Neutrophil (primary cell): ENCODE data around the gene GNG4.
"Not testable (repeated sequence)": the region's sequence is repeated elsewhere in the genome, so short reads cannot be mapped to it uniquely, and the experiment has no call there.

Experiments used
- H3K27ac ChIP-seq: fragments of 200-600 bp; sonication (generic); 2 replicates; pipeline ENCODE4 v1.5.1; 2016; ENCODE audit warnings: mild to moderate bottlenecking, moderate library complexity
- H3K27me3 ChIP-seq: fragments of 200-600 bp; sonication (generic); 2 replicates; pipeline ENCODE4 v1.6.0; 2016; ENCODE audit warnings: mild to moderate bottlenecking
- H3K36me3 ChIP-seq: fragments of 200-600 bp; sonication (generic); 2 replicates; pipeline ENCODE4 v1.5.1; 2017
- H3K4me1 ChIP-seq, 2 experiments: fragments of 200-600 bp in 1 of 2; sonication (generic) in 1 of 2; 1 replicate in 1 of 2; 2 replicates in 1 of 2; pipeline versions ENCODE4 v1.5.1 to v1.6.1; 2013 to 2016; ENCODE audit warnings: low read depth in 1 of 2, low read length in 1 of 2, mild to moderate bottlenecking in 1 of 2, moderate library complexity in 1 of 2; ENCODE audit not compliant: control insufficient read depth in 1 of 2, insufficient read depth in 1 of 2
- H3K4me3 ChIP-seq, 2 experiments: fragments of 200-600 bp in 1 of 2; sonication (generic) in 1 of 2; 1 replicate in 1 of 2; 2 replicates in 1 of 2; pipeline ENCODE4 v1.5.1; 2013 to 2016; ENCODE audit warnings: low read depth in 1 of 2, low read length in 1 of 2, mild to moderate bottlenecking in 1 of 2, moderate library complexity in 1 of 2
- H3K9me3 ChIP-seq: fragments of 200-600 bp; sonication (generic); 2 replicates; pipeline ENCODE4 v1.5.1; 2016
- TF ChIP-seq, protein P1 (sequence below): fragments of 200-600 bp; sonication (generic); IDR thresholded peaks from 2 replicates; pipeline ENCODE4 v1.5.1; 2016; ENCODE audit warnings: antibody characterized with exemption

The GNG4 gene

DNA sequence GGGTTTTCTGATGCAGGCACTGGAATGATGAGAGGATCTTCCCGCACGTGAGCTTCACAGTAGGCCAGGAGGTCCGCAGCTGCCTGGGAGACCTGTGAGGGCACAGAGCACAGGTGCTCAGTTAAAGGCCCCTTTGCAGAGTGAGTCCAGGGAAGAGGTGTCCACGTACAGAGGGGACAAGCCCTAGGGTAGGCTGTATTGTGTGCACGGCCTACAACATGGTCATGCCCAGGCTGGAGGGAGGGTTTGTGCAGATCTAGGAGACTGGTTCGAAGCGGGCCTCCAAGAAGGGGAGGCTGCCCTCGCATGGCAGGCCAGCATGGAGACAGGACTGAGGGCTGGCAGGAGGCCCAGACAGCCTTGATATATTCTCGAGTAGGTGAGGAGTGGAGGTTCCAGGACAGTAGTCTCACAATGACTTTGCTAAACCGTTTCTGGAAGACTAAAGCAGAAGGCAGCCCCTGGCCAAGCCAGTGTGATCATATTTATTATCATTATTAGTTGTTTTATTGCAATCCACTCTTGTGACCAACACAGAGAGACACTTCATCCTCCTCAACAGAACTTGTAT, 97.4 kb downstream of the GNG4 start:
- Histone ChIP-seq H3K9me3 (no peaks in the 10 kb centered on the region), H3K27ac (no peak overlapping the region), H3K4me3 (no peak overlapping the region), H3K4me1 (no peaks in the 10 kb centered on the region), H3K27me3 (no peaks in the 10 kb centered on the region), H3K36me3 (no peaks in the 10 kb centered on the region)
- TF ChIP-seq, protein P1, sequence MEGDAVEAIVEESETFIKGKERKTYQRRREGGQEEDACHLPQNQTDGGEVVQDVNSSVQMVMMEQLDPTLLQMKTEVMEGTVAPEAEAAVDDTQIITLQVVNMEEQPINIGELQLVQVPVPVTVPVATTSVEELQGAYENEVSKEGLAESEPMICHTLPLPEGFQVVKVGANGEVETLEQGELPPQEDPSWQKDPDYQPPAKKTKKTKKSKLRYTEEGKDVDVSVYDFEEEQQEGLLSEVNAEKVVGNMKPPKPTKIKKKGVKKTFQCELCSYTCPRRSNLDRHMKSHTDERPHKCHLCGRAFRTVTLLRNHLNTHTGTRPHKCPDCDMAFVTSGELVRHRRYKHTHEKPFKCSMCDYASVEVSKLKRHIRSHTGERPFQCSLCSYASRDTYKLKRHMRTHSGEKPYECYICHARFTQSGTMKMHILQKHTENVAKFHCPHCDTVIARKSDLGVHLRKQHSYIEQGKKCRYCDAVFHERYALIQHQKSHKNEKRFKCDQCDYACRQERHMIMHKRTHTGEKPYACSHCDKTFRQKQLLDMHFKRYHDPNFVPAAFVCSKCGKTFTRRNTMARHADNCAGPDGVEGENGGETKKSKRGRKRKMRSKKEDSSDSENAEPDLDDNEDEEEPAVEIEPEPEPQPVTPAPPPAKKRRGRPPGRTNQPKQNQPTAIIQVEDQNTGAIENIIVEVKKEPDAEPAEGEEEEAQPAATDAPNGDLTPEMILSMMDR = no peak

DNA sequence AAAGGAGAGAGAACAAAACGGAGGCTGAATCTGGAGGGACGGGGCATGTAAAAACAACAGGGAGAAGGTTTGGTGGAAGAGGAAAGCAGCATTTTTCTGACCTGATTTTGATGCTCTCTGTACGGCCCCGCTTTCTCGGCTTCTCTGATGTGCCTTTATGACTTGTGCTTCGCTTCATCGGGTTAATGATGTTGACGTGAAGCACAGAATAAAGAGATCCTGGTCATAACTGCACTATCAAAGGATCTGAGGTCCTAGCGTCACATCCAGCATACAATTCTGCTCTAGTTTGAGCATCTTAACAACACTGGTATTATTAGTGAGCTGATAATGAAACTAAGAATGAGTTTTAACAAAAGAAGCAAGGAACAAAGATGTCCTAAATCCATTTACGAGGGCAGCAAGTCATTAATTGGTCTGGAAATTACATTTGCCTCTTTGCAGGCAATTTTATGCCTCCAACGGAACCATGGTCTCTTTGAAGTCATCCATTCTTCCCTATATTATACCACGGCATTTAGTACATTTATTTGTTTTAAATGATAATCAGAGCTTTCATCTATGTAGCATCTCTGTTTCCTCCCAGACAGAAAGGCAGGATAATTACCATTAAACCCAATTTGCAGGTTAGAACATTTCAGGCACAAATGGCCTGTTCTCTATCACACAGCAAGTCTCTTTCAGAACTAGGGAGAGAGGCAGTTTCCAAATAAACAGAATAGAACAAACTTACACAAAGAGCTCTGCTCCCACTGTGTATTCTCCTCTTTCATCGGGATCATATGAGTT, 100.0 kb downstream of the GNG4 start:
- no peaks in the 10 kb centered on the region for H3K4me1 ChIP-seq
- no peaks in the 10 kb centered on the region for H3K36me3 ChIP-seq
- no peaks in the 10 kb centered on the region for H3K27me3 ChIP-seq
- H3K4me3 ChIP-seq = no peak overlapping the region
- H3K9me3 ChIP-seq = no peaks in the 10 kb centered on the region
- H3K27ac ChIP-seq = no peak overlapping the region
- TF ChIP-seq, protein P1 = no peak

DNA sequence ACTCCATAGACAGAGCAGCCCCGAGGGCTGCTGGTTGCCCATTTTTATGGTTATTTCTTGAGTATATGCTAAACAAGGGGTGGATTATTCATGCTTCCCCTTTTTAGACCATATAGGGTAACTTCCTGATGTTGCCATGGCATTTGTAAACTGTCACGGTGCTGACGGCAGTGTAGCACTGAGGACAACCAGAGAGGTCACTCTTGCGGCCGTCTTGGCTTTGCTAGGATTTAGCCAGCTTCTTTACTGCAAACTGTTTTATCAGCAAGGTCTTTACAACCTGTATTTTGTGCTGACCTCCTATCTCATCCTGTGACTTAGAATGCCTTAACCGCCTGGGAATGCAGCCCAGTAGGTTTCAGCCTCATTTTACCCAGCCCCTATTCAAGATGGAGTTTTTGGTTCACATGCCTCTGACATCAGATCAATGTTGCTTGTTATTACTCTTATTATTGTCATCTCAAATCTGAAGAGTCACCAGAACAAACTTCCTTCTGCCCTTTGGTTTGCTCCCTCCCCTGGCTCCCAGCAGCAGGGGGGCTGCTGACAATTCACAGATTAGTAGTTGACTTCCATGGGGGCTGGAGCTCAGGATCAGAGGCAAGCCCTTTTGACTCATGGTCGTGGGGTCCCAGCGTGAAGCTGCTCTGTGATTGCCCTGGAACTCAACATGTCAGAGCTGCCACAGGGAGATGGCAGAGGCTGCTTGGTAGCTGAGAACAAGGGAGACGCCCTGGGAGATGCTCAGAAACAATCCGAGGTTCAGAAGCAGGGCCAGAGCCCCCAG, 103.0 kb downstream of the GNG4 start:
- not testable (repeated sequence) for H3K4me1 ChIP-seq, H3K27me3 ChIP-seq, H3K27ac ChIP-seq, H3K9me3 ChIP-seq, H3K4me3 ChIP-seq, H3K36me3 ChIP-seq
- TF ChIP-seq, protein P1 = peak; percentile 50

DNA sequence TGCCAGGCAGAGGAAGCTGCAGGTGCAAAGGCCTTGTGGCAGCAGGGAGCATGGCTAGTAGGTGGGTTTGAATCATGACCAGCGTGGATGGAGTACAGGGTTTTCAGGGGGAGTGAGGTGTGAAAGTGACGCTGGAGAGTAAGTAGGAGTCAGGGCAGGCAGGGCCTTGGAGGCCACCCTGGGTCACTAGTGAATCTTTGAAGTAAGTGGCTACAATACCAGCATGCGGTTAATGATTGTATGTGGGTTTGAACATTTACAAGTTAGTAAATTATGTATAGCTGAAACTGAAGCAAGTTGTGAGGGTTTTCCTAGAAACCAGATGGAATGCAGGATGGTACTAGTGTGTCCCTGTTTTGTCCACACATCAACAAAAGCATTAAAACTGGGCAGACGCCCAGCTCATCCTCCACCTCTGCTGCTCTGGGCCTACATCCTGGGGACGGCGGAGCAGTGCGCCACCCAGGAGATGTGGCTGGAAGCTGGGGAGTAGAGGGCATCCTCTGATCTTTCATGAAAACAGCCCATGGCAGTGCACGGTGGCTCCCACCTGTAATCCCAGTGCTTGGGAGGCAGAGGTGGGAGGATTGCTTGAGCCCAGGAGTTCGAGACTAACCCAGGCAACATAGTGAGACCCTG, 104.2 kb downstream of the GNG4 start:
- H3K9me3 ChIP-seq = no peaks in the 10 kb centered on the region
- TF ChIP-seq, protein P1 = no peak
- H3K27me3 ChIP-seq = no peaks in the 10 kb centered on the region

DNA sequence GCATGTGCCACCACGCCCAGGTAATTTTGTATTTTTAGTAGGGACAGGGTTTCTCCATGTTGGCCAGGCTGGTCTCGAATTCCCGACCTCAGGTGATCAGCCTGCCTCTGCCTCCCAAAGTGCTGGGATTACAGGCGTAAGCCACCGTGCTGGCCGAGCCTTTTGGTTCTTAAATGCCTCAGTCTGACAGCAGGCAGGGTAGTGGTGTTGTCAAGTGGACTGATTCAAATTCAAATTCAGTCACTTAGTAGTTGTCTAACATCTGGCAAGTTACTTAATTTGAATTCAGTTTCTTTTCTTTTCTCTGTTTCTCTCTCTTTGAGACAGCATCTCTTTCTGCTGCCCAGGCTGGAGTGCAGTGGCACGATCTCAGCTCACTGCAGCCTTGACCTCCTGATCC, 106.7 kb downstream of the GNG4 start:
- not testable (repeated sequence) for H3K27ac ChIP-seq, H3K9me3 ChIP-seq, H3K4me3 ChIP-seq, H3K27me3 ChIP-seq, H3K36me3 ChIP-seq, H3K4me1 ChIP-seq

More for the DNA sequence above, 104.2 kb downstream of the GNG4 start:
- no peaks in the 10 kb centered on the region for H3K36me3 ChIP-seq
- H3K4me1 ChIP-seq = no peaks in the 10 kb centered on the region
- H3K27ac ChIP-seq = no peak overlapping the region
- no peak overlapping the region for H3K4me3 ChIP-seq
